ENCODE results near the gene HECTD4.

HECTD4 gene

GRCh38 chr12:112124918-112125249, 257.3 kb downstream of the HECTD4 start:
- no peak for DNase-seq (ENCODE audit: low spot score)
- in situ Hi-C loops (cut with MboI; ENCODE audit: low pct_unique_long_range_greater_than_20kb, low sequenced_read_pairs, unreplicated experiment): no loop called here
- no peak for TF ChIP-seq CTCF (IDR thresholded peaks at IDR 0.05; ENCODE audit: extremely low read depth, insufficient read depth, missing control alignments)

- no peak for DNase-seq (ENCODE audit: low spot score)
- in situ Hi-C loops (cut with MboI; ENCODE audit: low pct_unique_long_range_greater_than_20kb, low sequenced_read_pairs, unreplicated experiment): no loop called here
- no peak for TF ChIP-seq CTCF (IDR thresholded peaks at IDR 0.05; ENCODE audit: extremely low read depth, insufficient read depth, missing control alignments)
Observed at GRCh38 chr12:112122823-112123690, 259.2 kb downstream of the HECTD4 start.

- no peak for DNase-seq (ENCODE audit: low spot score)
- TF ChIP-seq CTCF (IDR thresholded peaks at IDR 0.05; ENCODE audit: extremely low read depth, insufficient read depth, missing control alignments): no peak
- in situ Hi-C loops (cut with MboI; ENCODE audit: low pct_unique_long_range_greater_than_20kb, low sequenced_read_pairs, unreplicated experiment): no loop called here
Observed at GRCh38 chr12:112121780-112122565, 260.3 kb downstream of the HECTD4 start.

- no peak for DNase-seq (ENCODE audit: low spot score)
- in situ Hi-C loops (cut with MboI; ENCODE audit: low pct_unique_long_range_greater_than_20kb, low sequenced_read_pairs, unreplicated experiment): no loop called here
- no peak for TF ChIP-seq CTCF (IDR thresholded peaks at IDR 0.05; ENCODE audit: extremely low read depth, insufficient read depth, missing control alignments)
Observed at GRCh38 chr12:112117685-112118084, 264.5 kb downstream of the HECTD4 start.

- no peak for TF ChIP-seq CTCF (IDR thresholded peaks at IDR 0.05; ENCODE audit: extremely low read depth, insufficient read depth, missing control alignments)
- no peak for DNase-seq (ENCODE audit: low spot score)
- in situ Hi-C loops (cut with MboI; ENCODE audit: low pct_unique_long_range_greater_than_20kb, low sequenced_read_pairs, unreplicated experiment): no loop called here
Observed at GRCh38 chr12:112116232-112117060, 265.8 kb downstream of the HECTD4 start.

Measured in GM13977 (cell line).